HG02970 (cell line): ENCODE measurements around the gene ZNF536.
"Not testable (repeated sequence)": the region's sequence is repeated elsewhere in the genome, so short reads cannot be mapped to it uniquely, and the experiment has no call there.

Experiments
- ATAC-seq: cut with Tn5 transposase; IDR thresholded peaks from one replicate; pipeline ENCODE4 v1.9.1; 2021; ENCODE audit warnings: mild to moderate bottlenecking, moderate library complexity, moderate number of reproducible peaks; ENCODE audit not compliant: unreplicated experiment, low FRiP score

Gene ZNF536

GRCh38 chr19:30442674-30443073, 70.5 kb downstream of the ZNF536 start:
- no peak for ATAC-seq

- ATAC-seq: no peak
These were observed 71.5 kb downstream of the ZNF536 start for GRCh38 chr19:30443531-30444252.

GRCh38 chr19:30444253-30444671, 72.1 kb downstream of the ZNF536 start:
- ATAC-seq: no peak

GRCh38 chr19:30444686-30445232, 72.6 kb downstream of the ZNF536 start:
- no peak for ATAC-seq

DNA sequence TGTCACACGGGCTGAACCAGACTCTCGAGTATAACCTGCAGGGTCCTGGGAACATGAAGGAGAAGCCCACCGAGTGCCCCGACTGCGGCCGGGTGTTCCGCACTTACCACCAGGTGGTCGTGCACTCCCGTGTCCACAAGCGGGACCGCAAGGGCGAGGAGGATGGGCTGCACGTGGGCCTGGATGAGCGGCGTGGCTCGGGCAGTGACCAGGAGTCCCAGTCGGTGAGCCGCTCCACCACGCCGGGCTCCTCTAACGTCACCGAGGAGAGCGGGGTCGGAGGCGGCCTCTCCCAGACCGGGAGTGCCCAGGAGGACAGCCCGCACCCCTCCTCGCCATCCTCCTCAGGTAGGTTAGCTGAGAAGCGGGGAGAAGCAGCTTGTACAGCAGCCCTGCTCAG, 73.2 kb downstream of the ZNF536 start:
- ATAC-seq: no peak

DNA sequence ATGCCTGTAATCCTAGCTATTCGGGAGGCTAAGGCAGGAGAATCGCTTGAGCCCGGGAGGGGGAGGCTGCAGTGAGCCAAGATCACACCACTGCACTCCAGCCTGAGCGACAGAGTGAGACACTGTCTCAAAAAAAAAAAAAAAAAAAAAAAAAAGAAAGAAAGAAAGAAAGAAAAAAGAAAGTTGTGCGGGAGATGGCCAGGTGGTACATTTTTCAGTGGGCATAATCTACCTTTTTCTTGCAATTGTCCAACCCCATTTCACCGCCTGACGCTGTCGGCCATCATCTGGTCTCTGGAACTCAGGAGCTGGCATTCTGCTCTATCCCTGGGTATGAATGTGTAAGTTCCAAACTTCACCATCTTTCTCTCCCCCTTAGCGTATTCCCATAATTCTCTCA, 73.9 kb downstream of the ZNF536 start:
- ATAC-seq: not testable (repeated sequence)

- ATAC-seq: no peak
These were observed 74.8 kb downstream of the ZNF536 start for GRCh38 chr19:30446850-30447552.

DNA sequence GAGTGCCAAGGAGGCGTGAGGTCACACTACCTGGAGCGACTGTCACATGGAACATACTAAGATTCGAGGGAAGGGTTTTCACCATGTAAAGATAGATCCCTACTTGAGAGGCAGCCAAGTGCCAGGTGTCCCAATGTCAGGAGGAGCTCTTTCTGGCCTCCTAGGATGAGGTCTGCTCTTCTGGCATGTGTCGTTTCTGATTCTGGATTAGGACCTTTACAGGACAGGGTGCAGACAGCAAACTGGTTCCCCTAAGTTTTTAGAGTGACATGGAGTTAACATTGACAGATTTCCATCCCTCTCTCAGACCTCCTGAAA, 75.3 kb downstream of the ZNF536 start:
- ATAC-seq: no peak

DNA sequence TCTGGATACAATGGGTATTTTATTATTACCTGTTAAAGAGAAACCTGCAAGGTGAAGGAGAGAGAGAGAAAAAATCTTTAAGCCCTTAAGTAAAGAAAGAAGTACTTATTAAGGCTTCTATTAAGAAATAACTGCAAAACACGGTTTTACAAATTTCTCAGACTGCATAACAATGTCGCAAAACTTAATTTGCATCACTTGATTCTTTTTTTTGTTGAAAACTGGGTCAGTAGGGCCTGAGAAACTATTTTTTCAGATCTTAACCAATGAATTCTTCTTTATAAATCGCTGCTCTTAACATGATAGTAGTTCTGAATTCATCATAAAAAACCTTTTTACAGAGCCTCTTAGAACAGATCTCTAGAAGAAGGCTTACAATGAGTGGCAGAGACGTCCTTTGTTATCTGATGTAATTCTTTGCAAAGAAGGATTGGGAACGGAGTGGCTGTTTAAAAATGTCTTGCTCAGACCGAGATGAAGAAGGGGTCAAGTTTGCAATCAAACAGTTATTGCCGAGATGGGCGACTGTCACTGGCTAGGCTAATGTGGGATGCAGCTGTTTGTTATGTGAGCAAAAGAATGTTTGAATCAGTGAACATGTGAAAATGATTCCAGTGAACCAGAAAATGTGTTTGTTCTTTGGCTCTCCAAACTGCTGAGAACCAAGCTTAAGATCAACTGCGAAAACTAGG, 76.3 kb downstream of the ZNF536 start:
- no peak for ATAC-seq

DNA sequence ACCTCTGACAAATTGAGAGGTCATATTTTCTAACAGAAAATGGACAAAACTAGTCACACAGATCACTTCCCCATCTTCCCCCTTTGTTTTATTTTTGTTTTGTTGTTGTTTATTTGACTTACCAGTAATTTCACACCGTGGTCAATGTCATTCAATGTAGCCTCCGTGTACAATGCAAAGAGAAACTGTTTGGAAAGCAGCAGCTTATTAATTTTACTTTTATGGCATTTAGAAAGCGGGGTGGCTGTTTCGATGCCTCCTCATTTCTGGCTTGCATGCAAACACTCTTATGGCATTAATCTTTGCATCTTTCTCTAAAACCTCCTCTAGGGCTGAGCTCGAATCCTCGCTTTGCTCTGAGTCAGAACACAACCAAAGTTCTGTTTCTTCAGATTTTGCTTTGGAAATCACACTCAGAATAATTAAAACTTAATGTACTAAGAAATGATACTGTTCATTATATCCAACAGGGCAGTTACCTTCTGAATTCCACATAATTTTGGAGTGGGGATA, 77.0 kb downstream of the ZNF536 start:
- ATAC-seq: no peak

DNA sequence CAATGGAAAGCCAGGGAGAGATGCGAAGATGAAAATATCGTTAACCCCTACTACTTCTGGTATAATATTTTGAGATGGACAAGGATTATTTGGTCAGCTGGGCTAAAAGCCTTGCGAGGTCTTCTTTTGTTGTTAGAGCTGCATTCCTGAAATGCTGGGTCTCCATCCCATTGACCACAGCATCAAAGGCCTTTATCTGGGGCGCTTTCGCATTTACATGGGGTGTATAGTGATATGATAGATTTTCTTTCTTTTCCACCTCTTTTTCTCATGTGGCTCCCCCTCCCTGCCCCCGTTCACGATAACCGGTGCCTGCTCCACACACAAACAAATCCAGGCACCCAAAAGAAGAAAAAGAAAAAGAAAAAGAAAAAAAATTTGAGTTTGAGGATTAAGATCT, 77.5 kb downstream of the ZNF536 start:
- ATAC-seq: no peak

DNA sequence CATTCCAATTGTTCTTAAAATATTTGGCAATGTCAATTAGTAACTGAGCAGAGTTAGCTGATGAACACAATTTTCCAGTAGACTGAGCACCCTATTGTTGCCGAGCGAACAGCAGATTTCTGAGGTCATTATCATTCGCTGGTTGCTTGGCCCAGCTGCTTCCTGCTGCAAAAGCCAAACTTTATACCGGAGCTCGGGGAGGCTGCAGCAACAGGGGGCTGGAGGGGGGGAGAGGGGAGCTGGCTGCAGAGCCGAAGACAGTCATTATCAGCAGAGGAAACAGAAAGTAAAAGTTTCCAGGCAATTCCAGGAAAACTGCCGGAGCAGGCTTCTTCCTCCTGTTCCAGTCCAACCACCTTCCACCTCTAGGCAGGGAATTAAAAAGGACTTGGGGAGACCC, 77.9 kb downstream of the ZNF536 start:
- no peak for ATAC-seq

- no peak for ATAC-seq
These were observed 78.7 kb downstream of the ZNF536 start for GRCh38 chr19:30450835-30451321.

DNA sequence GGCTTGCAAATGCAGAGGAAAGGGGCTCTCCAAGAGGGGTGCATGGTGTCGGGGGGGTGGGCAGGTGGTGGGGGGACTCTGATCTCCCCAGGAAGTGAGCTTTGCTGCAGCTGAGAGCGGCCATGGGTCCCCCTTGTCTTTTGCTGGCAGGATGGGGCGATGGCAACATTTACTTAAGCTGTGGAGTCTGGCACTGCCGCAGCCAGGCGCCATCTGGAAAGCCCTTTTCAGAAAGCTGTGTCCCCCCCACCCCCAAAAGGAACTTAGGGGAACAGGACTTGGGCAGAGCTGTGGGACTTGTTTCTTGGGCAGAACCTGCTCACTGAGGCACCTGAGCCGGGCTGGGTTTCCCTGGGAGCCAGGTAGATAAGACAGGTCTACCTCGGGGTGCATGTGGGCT, 80.7 kb downstream of the ZNF536 start:
- no peak for ATAC-seq

GRCh38 chr19:30453743-30454142, 81.6 kb downstream of the ZNF536 start:
- no peak for ATAC-seq

DNA sequence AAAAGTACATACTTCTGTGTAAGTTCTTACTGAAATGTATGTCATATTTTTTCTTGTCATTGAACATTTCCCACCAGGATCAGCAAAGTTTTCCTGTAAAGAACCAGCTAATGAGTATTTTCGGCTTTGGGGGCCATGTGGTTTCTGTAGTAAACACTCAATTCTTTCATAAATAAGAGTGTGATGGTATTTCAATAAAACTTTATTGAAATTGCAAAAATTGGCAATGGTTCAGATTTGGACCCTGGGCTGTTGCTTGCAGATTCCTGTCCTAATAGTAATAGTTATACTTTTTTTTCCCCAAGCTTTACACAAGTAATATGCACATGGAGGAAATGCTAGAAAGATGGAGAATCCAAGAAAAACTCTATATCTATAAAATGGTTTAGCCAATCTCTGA, 83.7 kb downstream of the ZNF536 start:
- no peak for ATAC-seq

DNA sequence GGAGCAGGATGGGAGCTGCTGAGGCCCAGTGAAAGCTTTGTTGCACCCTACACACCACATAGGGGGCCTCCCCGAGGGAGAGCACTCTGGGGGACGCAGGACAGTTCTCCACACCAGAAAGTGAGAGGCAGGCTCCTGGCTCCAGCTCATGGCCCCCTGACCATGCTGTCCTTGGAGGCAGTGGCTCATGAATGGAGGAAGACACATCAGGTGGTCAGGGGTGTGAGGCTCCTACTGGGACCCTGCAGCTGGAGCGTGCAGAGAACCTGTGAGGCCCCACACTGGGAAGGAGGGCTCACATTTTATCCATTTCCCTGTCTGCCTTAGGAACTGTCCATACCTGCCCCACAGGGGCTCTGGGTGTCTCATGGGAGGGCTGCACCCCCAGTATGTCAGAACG, 85.3 kb downstream of the ZNF536 start:
- ATAC-seq: no peak

DNA sequence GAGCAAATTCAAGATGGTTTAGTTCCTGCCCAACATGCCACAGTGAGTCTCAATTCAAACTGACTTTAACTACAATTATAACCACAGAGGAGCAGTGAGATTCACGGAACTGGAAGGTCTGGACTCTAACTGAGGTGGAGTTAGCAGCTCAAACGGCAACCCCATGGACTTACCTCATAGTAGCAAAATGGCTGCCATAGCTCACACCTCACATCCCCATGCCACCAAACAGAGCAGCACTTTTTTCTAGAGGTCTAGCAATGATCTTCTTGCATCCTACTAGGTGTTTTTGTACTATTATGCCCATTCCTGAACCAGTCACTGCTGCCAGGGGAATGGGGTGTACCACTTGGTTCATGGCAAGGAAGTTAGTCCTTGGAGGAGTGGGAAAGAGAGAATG, 87.7 kb downstream of the ZNF536 start:
- ATAC-seq: no peak

GRCh38 chr19:30464162-30464561, 92.0 kb downstream of the ZNF536 start:
- no peak for ATAC-seq

GRCh38 chr19:30466598-30466997, 94.4 kb downstream of the ZNF536 start:
- ATAC-seq: not testable (repeated sequence)

GRCh38 chr19:30467239-30467638, 95.1 kb downstream of the ZNF536 start:
- no peak for ATAC-seq
